ENCODE data around the gene TSPOAP1.

TSPOAP1 gene

GRCh38 chr17:58265902-58266875 lies 62.4 kb downstream of the TSPOAP1 start:
- TF ChIP-seq CTCF (conservative IDR thresholded peaks at IDR 0.05): no peak
- no peak overlapping the region for H3K27ac ChIP-seq

GRCh38 chr17:58265271-58265670 lies 63.3 kb downstream of the TSPOAP1 start:
- TF ChIP-seq ZFX (IDR thresholded peaks at IDR 0.05) (no peak), CTCF (conservative IDR thresholded peaks at IDR 0.05) (no peak)

GRCh38 chr17:58264407-58265103 lies 64.0 kb downstream of the TSPOAP1 start:
- no peak for TF ChIP-seq ZFX (IDR thresholded peaks at IDR 0.05)
- no peak for TF ChIP-seq CTCF (conservative IDR thresholded peaks at IDR 0.05)
- no peak overlapping the region for H3K27ac ChIP-seq

More at GRCh38 chr17:58265271-58265670, 63.3 kb downstream of the TSPOAP1 start:
- H3K27ac ChIP-seq: no peak overlapping the region

GRCh38 chr17:58263773-58264172 lies 64.8 kb downstream of the TSPOAP1 start:
- no peak overlapping the region for H3K27ac ChIP-seq
- TF ChIP-seq CTCF (conservative IDR thresholded peaks at IDR 0.05): no peak
- no peak for TF ChIP-seq ZFX (IDR thresholded peaks at IDR 0.05)

- no peak for TF ChIP-seq CTCF (conservative IDR thresholded peaks at IDR 0.05)
- TF ChIP-seq ZFX (IDR thresholded peaks at IDR 0.05): no peak
- H3K27ac ChIP-seq: no peak overlapping the region
Observed at GRCh38 chr17:58262149-58262548, 66.4 kb downstream of the TSPOAP1 start.

- TF ChIP-seq ZFX (IDR thresholded peaks at IDR 0.05) (no peak), CTCF (conservative IDR thresholded peaks at IDR 0.05) (peak; percentile 47)
Observed at GRCh38 chr17:58254803-58255202, 73.8 kb downstream of the TSPOAP1 start.

GRCh38 chr17:58253082-58253481 lies 75.5 kb downstream of the TSPOAP1 start:
- TF ChIP-seq CTCF (conservative IDR thresholded peaks at IDR 0.05) (no peak), ZFX (IDR thresholded peaks at IDR 0.05) (no peak)

More at GRCh38 chr17:58254803-58255202, 73.8 kb downstream of the TSPOAP1 start:
- no peak overlapping the region for H3K27ac ChIP-seq

More at GRCh38 chr17:58253082-58253481, 75.5 kb downstream of the TSPOAP1 start:
- H3K27ac ChIP-seq: no peak overlapping the region
